ENCODE measurements around the gene DHX58. TPM values are rescaled to one million over a fixed set of nuclear protein-coding genes. Genes with fewer than 3 reads are reported as not detected.
A peak's percentile ranks its signal among the peaks of the same experiment; 100 is the strongest.

DHX58 gene
- total and polyA plus RNA-seq, 4 donors = 4.0 to 21.9 (median 12.2) TPM

- Histone ChIP-seq H3K4me1 (ENCODE audit: control insufficient read depth in 4 of 4, insufficient read depth in 4 of 4, low read length in 3 of 4) (peaks cover 11 to 42% (median 34%) of the 10 kb centered on the region in 4 donors), H3K36me3 (ENCODE audit: control insufficient read depth in 4 of 4, insufficient read depth in 3 of 4, low read depth in 1 of 4, low read length in 3 of 4) (peaks cover 3 to 12% (median 7%) of the 10 kb centered on the region in 4 donors), H3K27ac (ENCODE audit: low read depth in 1 of 2, low read length in 2 of 2) (peak overlapping the region; percentile 81 to 84), H3K9ac (ENCODE audit: low read depth in 1 of 2, low read length in 2 of 2) (peak overlapping the region; percentile 61 to 88), H3K4me3 (ENCODE audit: low read depth in 1 of 3, low read length in 3 of 3) (peak overlapping the region; percentile 64 to 76 (median 68)), H3K27me3 (ENCODE audit: control insufficient read depth in 4 of 4, insufficient read depth in 4 of 4, low read length in 3 of 4) (no peaks in the 10 kb centered on the region), H3K9me3 (ENCODE audit: control insufficient read depth in 4 of 4, low read length in 3 of 4) (no peaks in the 10 kb centered on the region)
- TF ChIP-seq NR2F2 (IDR thresholded peaks at IDR 0.05) (no peak), GABPA (IDR thresholded peaks at IDR 0.05 in 1 of 2, conservative IDR thresholded peaks at IDR 0.05 in 1 of 2) (no peak), EGR1 (IDR thresholded peaks at IDR 0.05; ENCODE audit: low read depth in 2 of 2) (no peak), YY1 (IDR thresholded peaks at IDR 0.05) (peak; percentile 24), FOXA1 (IDR thresholded peaks at IDR 0.05) (no peak), SP1 (IDR thresholded peaks at IDR 0.05) (no peak), ATF3 (IDR thresholded peaks at IDR 0.05) (no peak), FOXA2 (IDR thresholded peaks at IDR 0.05) (no peak)
- TF ChIP-seq, protein P1, sequence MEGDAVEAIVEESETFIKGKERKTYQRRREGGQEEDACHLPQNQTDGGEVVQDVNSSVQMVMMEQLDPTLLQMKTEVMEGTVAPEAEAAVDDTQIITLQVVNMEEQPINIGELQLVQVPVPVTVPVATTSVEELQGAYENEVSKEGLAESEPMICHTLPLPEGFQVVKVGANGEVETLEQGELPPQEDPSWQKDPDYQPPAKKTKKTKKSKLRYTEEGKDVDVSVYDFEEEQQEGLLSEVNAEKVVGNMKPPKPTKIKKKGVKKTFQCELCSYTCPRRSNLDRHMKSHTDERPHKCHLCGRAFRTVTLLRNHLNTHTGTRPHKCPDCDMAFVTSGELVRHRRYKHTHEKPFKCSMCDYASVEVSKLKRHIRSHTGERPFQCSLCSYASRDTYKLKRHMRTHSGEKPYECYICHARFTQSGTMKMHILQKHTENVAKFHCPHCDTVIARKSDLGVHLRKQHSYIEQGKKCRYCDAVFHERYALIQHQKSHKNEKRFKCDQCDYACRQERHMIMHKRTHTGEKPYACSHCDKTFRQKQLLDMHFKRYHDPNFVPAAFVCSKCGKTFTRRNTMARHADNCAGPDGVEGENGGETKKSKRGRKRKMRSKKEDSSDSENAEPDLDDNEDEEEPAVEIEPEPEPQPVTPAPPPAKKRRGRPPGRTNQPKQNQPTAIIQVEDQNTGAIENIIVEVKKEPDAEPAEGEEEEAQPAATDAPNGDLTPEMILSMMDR (IDR thresholded peaks at IDR 0.05; ENCODE audit: low read depth, low read length, missing input control) = no peak
- WGBS = 6% methylated on average over 12 of the region's 12 CpGs
- DNase-seq (ENCODE audit: low spot score) = no peak
Observed at GRCh38 chr17:42111871-42112551, 503 bp downstream of the DHX58 start.

DNA sequence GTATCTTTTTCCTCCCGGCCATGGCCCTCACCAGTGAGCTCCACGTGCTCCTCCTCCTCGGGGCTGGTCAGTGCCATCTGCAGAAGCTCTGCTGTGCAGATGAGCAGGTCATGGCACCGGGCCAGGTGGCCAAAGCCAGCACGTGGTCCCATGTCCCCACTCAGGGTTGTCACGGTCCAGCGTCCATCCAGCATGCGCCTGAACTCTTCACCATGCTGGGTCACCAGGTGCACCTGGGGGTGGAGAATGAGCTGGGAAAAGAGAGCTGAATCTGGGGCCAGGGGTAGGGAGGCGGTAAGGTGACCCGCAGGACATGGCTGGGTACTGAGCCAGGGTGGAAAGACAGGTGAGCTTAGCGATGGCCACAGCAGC lies 1.3 kb downstream of the DHX58 start:
- peak overlapping the region; percentile 11 to 61 for H3K9ac ChIP-seq (ENCODE audit: low read depth in 1 of 2, low read length in 2 of 2)
- H3K9me3 ChIP-seq (ENCODE audit: control insufficient read depth in 4 of 4, low read length in 3 of 4) = no peaks in the 10 kb centered on the region
- H3K36me3 ChIP-seq (ENCODE audit: control insufficient read depth in 4 of 4, insufficient read depth in 3 of 4, low read depth in 1 of 4, low read length in 3 of 4) = peaks cover 3 to 12% (median 7%) of the 10 kb centered on the region in 4 donors
- no peak for DNase-seq (ENCODE audit: low spot score)
- 41% methylated on average over 11 of the region's 11 CpGs for WGBS
- H3K4me1 ChIP-seq (ENCODE audit: control insufficient read depth in 4 of 4, insufficient read depth in 4 of 4, low read length in 3 of 4) = peaks cover 11 to 40% (median 34%) of the 10 kb centered on the region in 4 donors
- no peaks in the 10 kb centered on the region for H3K27me3 ChIP-seq (ENCODE audit: control insufficient read depth in 4 of 4, insufficient read depth in 4 of 4, low read length in 3 of 4)
- H3K4me3 ChIP-seq (ENCODE audit: low read depth in 1 of 3, low read length in 3 of 3) = peak overlapping the region in 2 of 3 donors; percentile 68 to 76
- H3K27ac ChIP-seq (ENCODE audit: low read depth in 1 of 2, low read length in 2 of 2) = peak overlapping the region; percentile 81 to 84
- TF ChIP-seq RXRA (IDR thresholded peaks at IDR 0.05) (peak; percentile 23 to 93), FOXA1 (IDR thresholded peaks at IDR 0.05) (no peak), YY1 (IDR thresholded peaks at IDR 0.05) (peak; percentile 58), MAX (IDR thresholded peaks at IDR 0.05) (peak; percentile 87), HNF4A (conservative IDR thresholded peaks at IDR 0.05) (peak; percentile 19 to 79)
- TF ChIP-seq, protein P2, sequence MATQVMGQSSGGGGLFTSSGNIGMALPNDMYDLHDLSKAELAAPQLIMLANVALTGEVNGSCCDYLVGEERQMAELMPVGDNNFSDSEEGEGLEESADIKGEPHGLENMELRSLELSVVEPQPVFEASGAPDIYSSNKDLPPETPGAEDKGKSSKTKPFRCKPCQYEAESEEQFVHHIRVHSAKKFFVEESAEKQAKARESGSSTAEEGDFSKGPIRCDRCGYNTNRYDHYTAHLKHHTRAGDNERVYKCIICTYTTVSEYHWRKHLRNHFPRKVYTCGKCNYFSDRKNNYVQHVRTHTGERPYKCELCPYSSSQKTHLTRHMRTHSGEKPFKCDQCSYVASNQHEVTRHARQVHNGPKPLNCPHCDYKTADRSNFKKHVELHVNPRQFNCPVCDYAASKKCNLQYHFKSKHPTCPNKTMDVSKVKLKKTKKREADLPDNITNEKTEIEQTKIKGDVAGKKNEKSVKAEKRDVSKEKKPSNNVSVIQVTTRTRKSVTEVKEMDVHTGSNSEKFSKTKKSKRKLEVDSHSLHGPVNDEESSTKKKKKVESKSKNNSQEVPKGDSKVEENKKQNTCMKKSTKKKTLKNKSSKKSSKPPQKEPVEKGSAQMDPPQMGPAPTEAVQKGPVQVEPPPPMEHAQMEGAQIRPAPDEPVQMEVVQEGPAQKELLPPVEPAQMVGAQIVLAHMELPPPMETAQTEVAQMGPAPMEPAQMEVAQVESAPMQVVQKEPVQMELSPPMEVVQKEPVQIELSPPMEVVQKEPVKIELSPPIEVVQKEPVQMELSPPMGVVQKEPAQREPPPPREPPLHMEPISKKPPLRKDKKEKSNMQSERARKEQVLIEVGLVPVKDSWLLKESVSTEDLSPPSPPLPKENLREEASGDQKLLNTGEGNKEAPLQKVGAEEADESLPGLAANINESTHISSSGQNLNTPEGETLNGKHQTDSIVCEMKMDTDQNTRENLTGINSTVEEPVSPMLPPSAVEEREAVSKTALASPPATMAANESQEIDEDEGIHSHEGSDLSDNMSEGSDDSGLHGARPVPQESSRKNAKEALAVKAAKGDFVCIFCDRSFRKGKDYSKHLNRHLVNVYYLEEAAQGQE (IDR thresholded peaks at IDR 0.05) = peak; percentile 18
